ENCODE results near the gene DPH7. TPM values are rescaled to one million over a fixed set of nuclear protein-coding genes. Genes with fewer than 3 reads are reported as not detected.

DPH7 gene
- polyA plus RNA-seq, 1 donor from 2014 or later: 145 TPM

DNA sequence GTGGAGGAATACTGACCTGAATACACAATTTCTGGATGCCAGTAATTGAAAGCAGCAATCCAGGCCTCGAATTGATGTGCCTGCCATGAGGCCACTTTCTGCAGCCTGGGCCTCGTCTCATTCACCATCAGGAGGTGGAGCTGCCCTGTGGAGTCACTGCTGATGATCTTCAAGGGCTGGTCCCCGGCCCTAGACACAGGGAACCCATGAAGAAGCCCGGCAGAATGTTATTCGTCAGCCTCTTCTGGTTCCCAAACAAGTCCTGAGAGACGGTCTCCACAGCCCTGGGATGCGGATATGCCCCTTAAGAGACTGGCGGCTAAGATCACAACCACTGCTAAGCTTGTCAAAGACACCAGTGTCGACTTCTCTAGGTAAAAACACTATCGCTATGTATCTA is 4.5 kb downstream of the DPH7 start:
- no peak for TF ChIP-seq EP300 (conservative IDR thresholded peaks at IDR 0.05; ENCODE audit: poor library complexity, severe bottlenecking)
- TF ChIP-seq, protein P1, sequence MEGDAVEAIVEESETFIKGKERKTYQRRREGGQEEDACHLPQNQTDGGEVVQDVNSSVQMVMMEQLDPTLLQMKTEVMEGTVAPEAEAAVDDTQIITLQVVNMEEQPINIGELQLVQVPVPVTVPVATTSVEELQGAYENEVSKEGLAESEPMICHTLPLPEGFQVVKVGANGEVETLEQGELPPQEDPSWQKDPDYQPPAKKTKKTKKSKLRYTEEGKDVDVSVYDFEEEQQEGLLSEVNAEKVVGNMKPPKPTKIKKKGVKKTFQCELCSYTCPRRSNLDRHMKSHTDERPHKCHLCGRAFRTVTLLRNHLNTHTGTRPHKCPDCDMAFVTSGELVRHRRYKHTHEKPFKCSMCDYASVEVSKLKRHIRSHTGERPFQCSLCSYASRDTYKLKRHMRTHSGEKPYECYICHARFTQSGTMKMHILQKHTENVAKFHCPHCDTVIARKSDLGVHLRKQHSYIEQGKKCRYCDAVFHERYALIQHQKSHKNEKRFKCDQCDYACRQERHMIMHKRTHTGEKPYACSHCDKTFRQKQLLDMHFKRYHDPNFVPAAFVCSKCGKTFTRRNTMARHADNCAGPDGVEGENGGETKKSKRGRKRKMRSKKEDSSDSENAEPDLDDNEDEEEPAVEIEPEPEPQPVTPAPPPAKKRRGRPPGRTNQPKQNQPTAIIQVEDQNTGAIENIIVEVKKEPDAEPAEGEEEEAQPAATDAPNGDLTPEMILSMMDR (IDR thresholded peaks at IDR 0.05; ENCODE audit: poor library complexity, severe bottlenecking): no peak
- no peaks in the 10 kb centered on the region for H4K20me1 ChIP-seq (ENCODE audit: insufficient read depth)
- H3K9me3 ChIP-seq (ENCODE audit: low read length): no peaks in the 10 kb centered on the region
- H3K4me2 ChIP-seq (ENCODE audit: low read length): no peak overlapping the region
- no peak overlapping the region for H3K27ac ChIP-seq (ENCODE audit: low read length)
- no peaks in the 10 kb centered on the region for H3K27me3 ChIP-seq (ENCODE audit: insufficient read depth, low read depth, low read length)
- no peak overlapping the region for H3K9ac ChIP-seq (ENCODE audit: low read length)
- H3K9me2 ChIP-seq (ENCODE audit: insufficient read depth, low read length): no peaks in the 10 kb centered on the region
- peaks cover 14% of the 10 kb centered on the region for H3K79me2 ChIP-seq (replicated peaks; ENCODE audit: insufficient read depth, low read length)
- H2AFZ ChIP-seq (ENCODE audit: low read depth, low read length): no peak overlapping the region
- no peaks in the 10 kb centered on the region for H3K36me3 ChIP-seq (ENCODE audit: insufficient read depth, low read length)
- H3F3A ChIP-seq (ENCODE audit: insufficient read depth, low read length, poor library complexity, severe bottlenecking): no peaks in the 10 kb centered on the region
- H3K4me3 ChIP-seq (ENCODE audit: low read length): no peak overlapping the region

DNA sequence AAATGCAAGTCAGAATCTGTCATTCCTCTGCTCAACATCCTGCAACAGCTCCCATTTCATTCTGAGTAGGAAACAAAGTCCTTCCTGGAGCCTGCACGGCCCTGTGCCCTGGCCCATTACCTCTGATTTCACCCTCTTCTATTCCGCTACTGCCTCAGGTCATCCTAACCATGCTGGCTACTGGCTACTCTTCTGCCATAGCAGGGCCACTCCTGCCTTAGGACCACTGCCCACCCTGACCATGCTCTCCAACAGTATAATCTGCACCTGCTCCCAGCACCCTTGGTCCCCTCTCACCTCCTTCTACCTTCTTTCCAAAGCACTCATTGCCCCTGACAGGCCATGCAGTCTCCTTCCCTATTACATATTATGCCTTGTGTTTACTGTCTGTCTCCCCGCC is 8.2 kb downstream of the DPH7 start:
- Histone ChIP-seq H3K4me2 (ENCODE audit: low read length) (no peak overlapping the region), H3K27me3 (ENCODE audit: insufficient read depth, low read depth, low read length) (no peaks in the 10 kb centered on the region), H2AFZ (ENCODE audit: low read depth, low read length) (no peak overlapping the region), H3K79me2 (replicated peaks; ENCODE audit: insufficient read depth, low read length) (no peaks in the 10 kb centered on the region), H3K9ac (ENCODE audit: low read length) (no peak overlapping the region), H3K4me3 (ENCODE audit: low read length) (no peak overlapping the region), H3K9me3 (ENCODE audit: low read length) (no peaks in the 10 kb centered on the region), H3K9me2 (ENCODE audit: insufficient read depth, low read length) (no peaks in the 10 kb centered on the region), H3F3A (ENCODE audit: insufficient read depth, low read length, poor library complexity, severe bottlenecking) (no peaks in the 10 kb centered on the region), H4K20me1 (ENCODE audit: insufficient read depth) (no peaks in the 10 kb centered on the region), H3K36me3 (ENCODE audit: insufficient read depth, low read length) (no peaks in the 10 kb centered on the region), H3K27ac (ENCODE audit: low read length) (no peak overlapping the region)
- no peak for TF ChIP-seq RAD21 (conservative IDR thresholded peaks at IDR 0.05)
- TF ChIP-seq EZH2 (IDR thresholded peaks at IDR 0.05; ENCODE audit: borderline replicate concordance, insufficient read depth, low read length, poor library complexity, severe bottlenecking): no peak
- no peak for TF ChIP-seq TAF1 (IDR thresholded peaks at IDR 0.05; ENCODE audit: low read depth)
- TF ChIP-seq, protein P1 (IDR thresholded peaks at IDR 0.05; ENCODE audit: poor library complexity, severe bottlenecking): no peak
- TF ChIP-seq REST (IDR thresholded peaks at IDR 0.05; ENCODE audit: borderline replicate concordance): no peak
- no peak for TF ChIP-seq POLR2AphosphoS5 (IDR thresholded peaks at IDR 0.05)
- no peak for TF ChIP-seq MXI1 (conservative IDR thresholded peaks at IDR 0.05; ENCODE audit: poor library complexity, severe bottlenecking)

Data from neural cell (in vitro differentiated cells).